GM10266 (cell line): Measurements from ENCODE around the gene OR9A2.

ENCODE experiments used
- DNase-seq: peaks from one replicate; pipeline ENCODE4 v3.0.0; 2012; ENCODE audit errors: extremely low spot score
- TF ChIP-seq, protein P1 (sequence below): IDR thresholded peaks from 2 replicates; pipeline ENCODE4 v1.5.1; 2012; ENCODE audit warnings: mild to moderate bottlenecking, low read depth; ENCODE audit not compliant: control insufficient read depth, insufficient read depth; ENCODE audit errors: missing control alignments

The OR9A2 gene

DNA sequence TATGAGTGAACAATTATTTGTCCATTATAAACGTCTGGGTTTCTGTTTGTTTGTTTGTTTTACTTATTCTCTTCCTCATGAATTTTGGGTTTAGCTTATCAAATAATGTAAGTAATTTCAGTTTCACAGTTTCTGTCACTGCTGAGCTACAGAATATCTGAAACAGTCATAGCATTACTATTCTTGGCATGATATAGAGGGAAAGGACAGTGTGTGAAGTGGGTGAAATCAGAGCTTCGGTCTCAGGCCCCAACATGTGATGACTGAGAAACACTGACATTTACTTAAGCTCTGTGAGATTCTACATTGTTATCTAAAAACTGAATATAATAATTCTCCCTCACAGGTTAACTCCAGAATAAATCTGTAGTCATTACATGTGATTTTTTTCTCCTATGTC, 16.5 kb upstream of the OR9A2 start:
- TF ChIP-seq, protein P1, sequence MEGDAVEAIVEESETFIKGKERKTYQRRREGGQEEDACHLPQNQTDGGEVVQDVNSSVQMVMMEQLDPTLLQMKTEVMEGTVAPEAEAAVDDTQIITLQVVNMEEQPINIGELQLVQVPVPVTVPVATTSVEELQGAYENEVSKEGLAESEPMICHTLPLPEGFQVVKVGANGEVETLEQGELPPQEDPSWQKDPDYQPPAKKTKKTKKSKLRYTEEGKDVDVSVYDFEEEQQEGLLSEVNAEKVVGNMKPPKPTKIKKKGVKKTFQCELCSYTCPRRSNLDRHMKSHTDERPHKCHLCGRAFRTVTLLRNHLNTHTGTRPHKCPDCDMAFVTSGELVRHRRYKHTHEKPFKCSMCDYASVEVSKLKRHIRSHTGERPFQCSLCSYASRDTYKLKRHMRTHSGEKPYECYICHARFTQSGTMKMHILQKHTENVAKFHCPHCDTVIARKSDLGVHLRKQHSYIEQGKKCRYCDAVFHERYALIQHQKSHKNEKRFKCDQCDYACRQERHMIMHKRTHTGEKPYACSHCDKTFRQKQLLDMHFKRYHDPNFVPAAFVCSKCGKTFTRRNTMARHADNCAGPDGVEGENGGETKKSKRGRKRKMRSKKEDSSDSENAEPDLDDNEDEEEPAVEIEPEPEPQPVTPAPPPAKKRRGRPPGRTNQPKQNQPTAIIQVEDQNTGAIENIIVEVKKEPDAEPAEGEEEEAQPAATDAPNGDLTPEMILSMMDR, result no peak
- no peak for DNase-seq

DNA sequence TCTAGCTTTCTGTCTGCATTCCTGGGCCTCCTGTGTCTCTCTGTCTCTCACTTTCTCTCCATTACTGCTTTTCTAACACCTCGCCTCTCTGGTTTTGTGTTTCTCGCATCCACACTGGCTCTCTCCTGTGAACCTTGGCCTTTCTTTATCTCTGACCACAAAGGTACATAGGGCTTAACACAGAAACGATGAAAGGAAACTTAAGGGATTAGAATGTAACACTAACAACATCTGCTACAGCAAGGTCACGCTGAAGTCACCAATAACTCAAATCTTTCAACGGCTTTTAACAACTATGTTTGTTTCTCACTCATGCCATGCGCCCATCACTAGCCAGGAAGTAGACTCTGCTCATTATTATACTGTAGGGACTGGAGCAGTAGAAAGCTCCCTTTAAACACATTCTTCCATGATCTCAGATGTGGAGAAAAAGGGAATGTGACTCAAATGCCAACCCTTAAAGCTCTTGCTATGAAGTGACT, 15.9 kb upstream of the OR9A2 start:
- DNase-seq, result no peak
- TF ChIP-seq, protein P1, result no peak

DNA sequence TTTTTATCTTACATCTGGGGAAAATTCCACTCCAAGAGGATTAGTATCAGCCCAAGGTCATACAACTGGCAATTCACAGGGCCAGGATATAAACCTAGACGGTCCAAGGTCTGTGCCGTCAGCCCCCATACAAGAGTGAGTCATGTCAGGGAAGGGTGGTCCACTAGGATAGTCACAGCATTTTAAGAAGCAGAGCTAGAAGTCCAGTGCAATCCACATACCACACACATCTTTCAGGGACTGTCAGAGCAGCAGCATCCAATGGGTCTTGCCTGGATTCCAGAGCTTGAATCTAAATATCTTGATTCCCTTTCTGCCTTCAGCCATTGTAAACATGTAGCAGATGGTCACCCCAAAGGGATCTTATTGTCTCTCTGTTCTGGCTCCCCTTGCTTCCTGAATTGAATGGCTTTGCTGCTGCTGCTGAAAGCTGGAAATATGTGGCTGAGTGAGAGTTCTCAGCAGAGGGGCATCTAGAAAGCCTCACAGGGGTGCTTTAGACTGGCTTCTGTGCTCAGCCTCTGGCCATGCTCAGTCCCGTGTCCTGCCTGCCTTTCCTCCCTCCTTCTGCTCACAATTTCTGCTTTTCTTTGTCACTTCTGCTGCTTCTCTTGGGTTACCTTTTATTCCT, 15.3 kb upstream of the OR9A2 start:
- TF ChIP-seq, protein P1, result no peak
- DNase-seq, result no peak

DNA sequence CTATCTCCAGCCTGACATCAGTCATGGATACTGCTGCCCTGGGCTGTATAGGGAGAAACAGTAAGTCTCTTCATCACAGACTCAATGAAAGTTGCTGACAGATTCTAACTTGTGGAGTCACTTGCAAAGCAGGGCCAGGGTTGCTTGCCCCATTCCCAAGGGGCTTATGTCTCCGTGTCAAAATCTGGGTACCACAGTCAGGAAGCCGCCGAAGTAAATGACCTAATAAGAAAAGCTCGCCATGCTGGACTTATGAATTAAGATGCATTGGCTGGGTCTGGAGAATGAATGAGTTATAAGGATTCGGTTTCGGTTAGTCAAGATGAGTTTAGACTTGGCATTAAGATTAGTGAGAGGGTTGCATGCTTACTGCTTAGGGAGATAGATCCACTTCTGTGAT, 14.4 kb upstream of the OR9A2 start:
- DNase-seq, result no peak
- TF ChIP-seq, protein P1, result no peak

DNA sequence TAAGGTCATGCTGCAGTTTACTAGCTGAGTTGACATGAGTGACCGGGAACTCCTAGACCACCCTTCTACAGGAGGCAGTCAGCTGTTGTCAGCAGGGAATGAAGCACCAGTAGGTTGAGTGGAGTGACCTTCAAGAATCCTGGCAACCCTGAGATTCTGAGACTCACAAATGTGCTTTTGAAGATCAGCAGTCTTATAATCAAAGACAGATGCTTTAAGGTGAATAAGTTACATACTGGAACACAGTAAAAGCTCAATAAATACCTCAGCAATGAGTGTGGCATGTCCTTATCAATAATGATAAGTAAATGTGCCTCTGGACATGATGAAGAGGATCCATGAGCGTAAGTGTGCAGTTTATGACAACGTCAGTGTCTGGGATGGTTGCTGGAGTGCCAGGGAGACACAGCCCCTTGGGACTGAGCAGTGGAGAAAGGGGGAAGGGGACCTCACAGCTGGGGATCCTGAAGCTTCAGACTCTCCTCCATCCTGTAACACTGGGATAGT, 13.3 kb upstream of the OR9A2 start:
- TF ChIP-seq, protein P1, result no peak
- DNase-seq, result no peak

DNA sequence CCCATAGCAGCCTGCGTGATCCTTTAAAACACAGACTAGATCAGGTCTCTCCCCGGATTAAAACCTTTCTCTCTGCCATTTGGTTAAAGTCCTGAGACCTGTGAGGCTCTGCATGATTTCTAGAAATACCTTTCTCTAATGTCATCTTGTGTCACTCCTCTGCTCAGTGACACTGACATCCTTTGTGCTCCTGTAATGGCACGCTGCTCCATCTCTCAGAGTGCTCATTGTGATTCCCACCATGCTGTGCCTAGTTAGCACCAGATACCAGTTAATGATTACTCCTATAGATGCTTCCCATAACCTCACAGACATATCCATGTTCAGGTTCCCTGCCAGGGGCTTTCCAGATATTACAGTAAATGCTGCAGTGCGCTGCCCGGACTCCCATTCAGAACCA, 11.7 kb upstream of the OR9A2 start:
- TF ChIP-seq, protein P1, result no peak
- no peak for DNase-seq

DNA sequence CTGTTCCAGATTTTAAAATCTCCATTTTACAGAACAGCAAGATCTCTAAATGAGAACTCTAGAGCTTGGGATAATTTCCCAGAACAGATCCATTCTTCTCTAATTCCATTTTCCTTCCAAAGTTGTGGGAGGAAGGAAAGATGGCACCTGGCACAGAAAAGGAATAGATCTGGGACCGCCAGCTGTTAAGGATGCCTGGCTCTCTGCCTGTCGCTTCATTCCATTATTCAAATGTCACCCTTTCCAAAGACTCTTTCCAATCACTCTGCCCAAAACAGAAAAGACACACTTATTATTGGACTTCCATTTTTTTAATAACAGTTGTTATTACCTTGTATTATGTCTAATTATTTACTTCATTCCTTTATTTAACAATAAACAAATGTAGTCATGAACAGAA, 751 bp upstream of the OR9A2 start:
- TF ChIP-seq, protein P1, result no peak
- no peak for DNase-seq
